PC-3 (cell line): ENCODE results near the gene KCNJ10. TPM values are rescaled to one million over a fixed set of nuclear protein-coding genes. Genes with fewer than 3 reads are reported as not detected.

Source experiments
- ATAC-seq: fragments of 200-7000 bp; cut with Tn5 transposase; 2 replicates; pipeline ENCODE4 v1.9.1; 2020; ENCODE audit warnings: mild to moderate bottlenecking, moderate library complexity
- BruUV-seq: library from RNA; stranded (reverse); fragments of 400-500 nt; replicated peaks from 2 replicates; lab custom pipeline; 2021; lab: Mats Ljungman, UMichigan
- CTCF ChIA-PET: fragments of 300-600 bp; sonication (Branson Sonifier 250); formaldehyde crosslinking; loops from one replicate; lab custom pipeline; 2022; ENCODE audit warnings: antibody characterized with exemption; lab: Charles Lee
- POLR2A ChIA-PET: fragments of 300-600 bp; sonication (Branson Sonifier 250); formaldehyde crosslinking; loops from one replicate; lab custom pipeline; 2022; ENCODE audit warnings: antibody characterized with exemption; ENCODE audit not compliant: unreplicated experiment; lab: Charles Lee
- DNase-seq: peaks from one replicate; pipeline ENCODE4 v3.0.0-alpha.2; 2015
- H2AFZ ChIP-seq: fragments of 300-600 bp; sonication (generic); 2 replicates; pipeline ENCODE4 v1.6.0; 2016; ENCODE audit warnings: antibody characterized with exemption, low read length
- H3F3A ChIP-seq: fragments of 300-600 bp; sonication (generic); one replicate; pipeline ENCODE4 v1.6.0; 2017; ENCODE audit warnings: antibody characterized with exemption, low read length, control low read depth, mild to moderate bottlenecking; ENCODE audit not compliant: unreplicated experiment
- H3K27ac ChIP-seq: fragments of 300-600 bp; sonication (generic); 2 replicates; pipeline ENCODE4 v1.5.1; 2016; ENCODE audit warnings: mild to moderate bottlenecking, low read length
- H3K27me3 ChIP-seq: fragments of 300-600 bp; sonication (generic); 2 replicates; pipeline ENCODE4 v1.6.1; 2016; ENCODE audit warnings: low read length, mixed read lengths
- H3K36me3 ChIP-seq: fragments of 300-600 bp; sonication (generic); 2 replicates; pipeline ENCODE4 v1.6.1; 2016; ENCODE audit warnings: low read depth, mixed run types, low read length, mixed read lengths
- H3K4me1 ChIP-seq: fragments of 300-600 bp; sonication (generic); 2 replicates; pipeline ENCODE4 v1.5.1; 2016; ENCODE audit warnings: low read length; ENCODE audit not compliant: insufficient read depth
- H3K4me2 ChIP-seq: fragments of 300-600 bp; sonication (generic); 2 replicates; pipeline ENCODE4 v1.6.0; 2016; ENCODE audit warnings: low read length
- H3K4me3 ChIP-seq: fragments of 300-600 bp; sonication (generic); 2 replicates; pipeline ENCODE4 v1.5.1; 2016; ENCODE audit warnings: mild to moderate bottlenecking, low read length, mixed read lengths
- H3K79me2 ChIP-seq: fragments of 300-600 bp; sonication (generic); 2 replicates; pipeline ENCODE4 v1.6.1; 2017; ENCODE audit warnings: low read length, mixed read lengths
- H3K9ac ChIP-seq: fragments of 300-600 bp; sonication (generic); 2 replicates; pipeline ENCODE4 v1.6.0; 2016; ENCODE audit warnings: mild to moderate bottlenecking, low read length
- H3K9me2 ChIP-seq: fragments of 300-600 bp; sonication (generic); replicated peaks from 2 replicates; pipeline ENCODE4 v1.6.1; 2016; ENCODE audit warnings: mixed run types, low read length, mixed read lengths
- H3K9me3 ChIP-seq: fragments of 300-600 bp; sonication (generic); 2 replicates; pipeline ENCODE4 v1.6.1; 2016; ENCODE audit warnings: low read length, mixed read lengths
- H4K20me1 ChIP-seq: fragments of 300-600 bp; sonication (generic); 2 replicates; pipeline ENCODE4 v1.6.1; 2016; ENCODE audit warnings: low read length, mixed read lengths
- CTCF ChIP-seq: fragments of 300-600 bp; sonication (generic); conservative IDR thresholded peaks from 2 replicates; pipeline ENCODE4 v1.5.1; 2017; ENCODE audit warnings: antibody characterized with exemption, low read depth, mild to moderate bottlenecking, low read length
- EZH2 ChIP-seq: fragments of 300-600 bp; sonication (generic); IDR thresholded peaks from one replicate; pipeline ENCODE4 v1.6.1; 2017; ENCODE audit warnings: antibody characterized with exemption, mild to moderate bottlenecking, low read length; ENCODE audit not compliant: unreplicated experiment
- EZH2phosphoT487 ChIP-seq: fragments of 300-600 bp; sonication (generic); IDR thresholded peaks from 2 replicates; pipeline ENCODE4 v1.6.1; 2018; ENCODE audit warnings: mild to moderate bottlenecking, antibody characterized with exemption, low read length, borderline replicate concordance
- intact Hi-C: fragments of 100-400 bp; cut with micrococcal nuclease; formaldehyde crosslinking; loops from 2 replicates; pipeline ENCODE4 v1.9.0; 2023
- total RNA-seq: library from RNA; depleted of rRNA; stranded (reverse); fragments of >200 nt; gene quantifications from 2 replicates; pipeline ENCODE4 v1.2.3, GENCODE V29; 2014

Gene KCNJ10
- total RNA-seq, 1 experiment from 2014 or later: 0.15 TPM

DNA sequence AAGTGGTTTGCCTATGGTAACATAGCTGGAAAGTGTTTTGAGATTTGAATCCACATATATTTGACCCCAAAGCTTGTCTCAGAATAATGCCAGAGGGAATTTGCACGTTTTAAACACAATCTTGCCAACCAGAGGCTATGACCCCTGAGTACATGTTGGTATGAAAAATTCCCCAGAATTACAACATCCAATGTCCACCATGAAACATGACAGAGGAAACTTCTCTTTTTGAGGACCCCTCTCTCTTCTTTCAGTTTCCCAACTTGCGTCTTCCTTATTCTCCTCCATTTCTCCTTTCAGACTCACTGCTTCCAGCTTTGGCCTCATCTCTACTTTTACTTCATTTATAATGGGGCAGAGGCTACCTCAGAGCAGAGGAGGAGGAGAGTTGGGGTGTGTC lies 5.9 kb upstream of the KCNJ10 start:
- H3K27ac ChIP-seq: no peak overlapping the region
- H3F3A ChIP-seq: no peaks in the 10 kb centered on the region
- peaks cover 4% of the 10 kb centered on the region for H3K4me1 ChIP-seq
- DNase-seq (no peak), ATAC-seq (no peak)
- H3K4me2 ChIP-seq: no peak overlapping the region
- no peaks in the 10 kb centered on the region for H3K9me2 ChIP-seq
- POLR2A ChIA-PET: no interaction called here
- peaks cover 43% of the 10 kb centered on the region for H3K27me3 ChIP-seq
- no peaks in the 10 kb centered on the region for H3K9me3 ChIP-seq
- intact Hi-C loops: no loop called here
- no peak for TF ChIP-seq EZH2phosphoT487
- TF ChIP-seq EZH2: no peak
- TF ChIP-seq CTCF: no peak
- H3K79me2 ChIP-seq: no peaks in the 10 kb centered on the region
- H4K20me1 ChIP-seq: no peaks in the 10 kb centered on the region
- no peak overlapping the region for H2AFZ ChIP-seq
- no peak overlapping the region for H3K9ac ChIP-seq
- no TSS peak for BruUV-seq
- CTCF ChIA-PET: no interaction called here
- no peaks in the 10 kb centered on the region for H3K36me3 ChIP-seq
- H3K4me3 ChIP-seq: no peak overlapping the region

DNA sequence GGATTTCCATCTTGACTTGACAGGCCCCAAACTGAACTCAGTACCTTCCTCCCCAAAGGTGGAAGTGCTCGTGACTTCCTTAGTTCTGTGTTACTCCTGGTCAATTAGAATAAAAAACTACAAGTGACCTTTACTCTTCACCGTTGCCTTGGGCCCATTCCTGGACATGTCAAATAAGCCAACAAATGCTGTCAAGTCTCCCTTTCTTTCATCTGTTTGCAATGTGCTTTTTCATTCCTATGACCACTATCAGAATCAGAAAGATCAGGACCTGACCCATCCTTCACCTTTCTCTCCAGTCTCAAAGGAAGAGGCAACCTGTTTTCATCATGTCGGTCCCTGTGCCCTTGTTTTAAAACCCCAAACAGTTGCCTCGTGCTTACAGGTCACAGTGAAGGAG lies 4.9 kb upstream of the KCNJ10 start:
- peaks cover 40% of the 10 kb centered on the region for H3K27me3 ChIP-seq
- intact Hi-C loops: no loop called here
- no TSS peak for BruUV-seq
- 0 out of 2 replicates have a peak, but pooled peaks cover 5% of the 10 kb centered on the region for H3K4me1 ChIP-seq
- no peak for DNase-seq
- no peak overlapping the region for H2AFZ ChIP-seq
- H3K9me2 ChIP-seq: no peaks in the 10 kb centered on the region
- H3K79me2 ChIP-seq: no peaks in the 10 kb centered on the region
- H4K20me1 ChIP-seq: no peaks in the 10 kb centered on the region
- no peak for ATAC-seq
- H3K9ac ChIP-seq: no peak overlapping the region
- ChIA-PET CTCF (no interaction called here), POLR2A (no interaction called here)
- no peaks in the 10 kb centered on the region for H3K36me3 ChIP-seq
- H3K4me2 ChIP-seq: no peak overlapping the region
- no peak for TF ChIP-seq CTCF
- no peak for TF ChIP-seq EZH2phosphoT487
- TF ChIP-seq EZH2: no peak
- H3K27ac ChIP-seq: no peak overlapping the region
- no peak overlapping the region for H3K4me3 ChIP-seq
- H3F3A ChIP-seq: no peaks in the 10 kb centered on the region
- H3K9me3 ChIP-seq: no peaks in the 10 kb centered on the region

DNA sequence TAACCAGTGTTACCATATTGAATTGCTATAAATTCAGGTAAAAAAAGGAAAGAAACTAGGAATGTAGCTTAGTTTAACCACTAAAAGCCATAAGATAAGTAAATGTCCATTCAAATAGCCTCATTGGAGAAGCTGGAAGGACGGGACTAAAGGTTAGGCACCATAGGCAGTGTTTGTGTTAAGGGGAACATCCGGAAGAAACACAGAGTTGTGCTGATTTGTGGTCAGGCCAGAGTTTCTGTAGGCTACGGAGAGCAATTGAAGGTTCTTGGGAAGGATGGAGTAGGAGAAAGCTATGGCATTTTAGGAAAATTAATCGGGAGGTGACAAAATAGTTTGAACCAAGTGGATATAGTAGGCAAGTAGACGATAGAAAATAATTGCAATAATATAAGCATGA lies 1.3 kb upstream of the KCNJ10 start:
- DNase-seq: no peak
- H3K4me2 ChIP-seq: no peak overlapping the region
- H3K9me2 ChIP-seq: no peaks in the 10 kb centered on the region
- H3K9ac ChIP-seq: no peak overlapping the region
- no peaks in the 10 kb centered on the region for H3K79me2 ChIP-seq
- no peaks in the 10 kb centered on the region for H3K9me3 ChIP-seq
- no peak overlapping the region for H2AFZ ChIP-seq
- 0 out of 2 replicates have a peak, but pooled peaks cover 5% of the 10 kb centered on the region for H3K4me1 ChIP-seq
- peaks cover 55% of the 10 kb centered on the region for H3K27me3 ChIP-seq
- no TSS peak for BruUV-seq
- intact Hi-C loops: no loop called here
- no peak for ATAC-seq
- CTCF ChIA-PET: interaction anchor here (0.6 kb wide), 1 partner anchor 273 kb away, joined by 3 read pairs; no protein-coding TSS in a partner anchor
- TF ChIP-seq CTCF (no peak), EZH2 (no peak), EZH2phosphoT487 (no peak)
- H3K4me3 ChIP-seq: no peak overlapping the region
- H3K36me3 ChIP-seq: no peaks in the 10 kb centered on the region
- H3F3A ChIP-seq: no peaks in the 10 kb centered on the region
- no peaks in the 10 kb centered on the region for H4K20me1 ChIP-seq
- H3K27ac ChIP-seq: no peak overlapping the region
- POLR2A ChIA-PET: interaction anchor here (0.6 kb wide), 1 partner anchor 44 kb away, joined by 3 read pairs; no protein-coding TSS in a partner anchor
